ENCODE data around the gene HOXC6. TPM values are rescaled to one million over a fixed set of nuclear protein-coding genes. Genes with fewer than 3 reads are reported as not detected.

HOXC6 gene
- total RNA-seq, 1 donor from 2014 or later = 1.1 TPM

GRCh38 chr12:53985692-53985993 lies 42.6 kb upstream of the HOXC6 start:
- H3K4me3 ChIP-seq (ENCODE audit: low read depth, low read length) = peak overlapping the region; percentile 60
- DNase-seq (ENCODE audit: low read depth) = no peak
- no peak for TF ChIP-seq CTCF (IDR thresholded peaks at IDR 0.05; ENCODE audit: insufficient read depth, low read length, poor library complexity, severe bottlenecking)
- peaks cover 39% of the 10 kb centered on the region for H3K27me3 ChIP-seq (ENCODE audit: control insufficient read depth, insufficient read depth, low read length)
- no peaks in the 10 kb centered on the region for H3K36me3 ChIP-seq (ENCODE audit: control insufficient read depth, insufficient read depth, low read length)

- Histone ChIP-seq H3K4me3 (ENCODE audit: low read depth, low read length) (peak overlapping the region; percentile 60), H3K36me3 (ENCODE audit: control insufficient read depth, insufficient read depth, low read length) (no peaks in the 10 kb centered on the region), H3K27me3 (ENCODE audit: control insufficient read depth, insufficient read depth, low read length) (peaks cover 44% of the 10 kb centered on the region)
- no peak for TF ChIP-seq CTCF (IDR thresholded peaks at IDR 0.05; ENCODE audit: insufficient read depth, low read length, poor library complexity, severe bottlenecking)
- DNase-seq (ENCODE audit: low read depth) = no peak
These were observed 42.1 kb upstream of the HOXC6 start for GRCh38 chr12:53985994-53986685.

- no peaks in the 10 kb centered on the region for H3K36me3 ChIP-seq (ENCODE audit: control insufficient read depth, insufficient read depth, low read length)
- H3K4me3 ChIP-seq (ENCODE audit: low read depth, low read length) = peak overlapping the region; percentile 60
- DNase-seq (ENCODE audit: low read depth) = no peak
- no peak for TF ChIP-seq CTCF (IDR thresholded peaks at IDR 0.05; ENCODE audit: insufficient read depth, low read length, poor library complexity, severe bottlenecking)
- H3K27me3 ChIP-seq (ENCODE audit: control insufficient read depth, insufficient read depth, low read length) = peaks cover 46% of the 10 kb centered on the region
These were observed 41.4 kb upstream of the HOXC6 start for GRCh38 chr12:53986686-53987483.

GRCh38 chr12:53987787-53988230 lies 40.4 kb upstream of the HOXC6 start:
- no peaks in the 10 kb centered on the region for H3K36me3 ChIP-seq (ENCODE audit: control insufficient read depth, insufficient read depth, low read length)
- TF ChIP-seq CTCF (IDR thresholded peaks at IDR 0.05; ENCODE audit: insufficient read depth, low read length, poor library complexity, severe bottlenecking) = no peak
- peaks cover 44% of the 10 kb centered on the region for H3K27me3 ChIP-seq (ENCODE audit: control insufficient read depth, insufficient read depth, low read length)
- no peak overlapping the region for H3K4me3 ChIP-seq (ENCODE audit: low read depth, low read length)
- no peak for DNase-seq (ENCODE audit: low read depth)

- no peak overlapping the region for H3K4me3 ChIP-seq (ENCODE audit: low read depth, low read length)
- H3K27me3 ChIP-seq (ENCODE audit: control insufficient read depth, insufficient read depth, low read length) = peaks cover 42% of the 10 kb centered on the region
These were observed 39.6 kb upstream of the HOXC6 start for GRCh38 chr12:53988541-53989226.

More at GRCh38 chr12:53988541-53989226, 39.6 kb upstream of the HOXC6 start:
- no peak for TF ChIP-seq CTCF (IDR thresholded peaks at IDR 0.05; ENCODE audit: insufficient read depth, low read length, poor library complexity, severe bottlenecking)
- no peaks in the 10 kb centered on the region for H3K36me3 ChIP-seq (ENCODE audit: control insufficient read depth, insufficient read depth, low read length)
- DNase-seq (ENCODE audit: low read depth) = no peak

All from kidney epithelial cell (primary cell).